HG02763 (cell line): Measurements from ENCODE around the gene DCTN2.
"Not testable (repeated sequence)": the region's sequence is repeated elsewhere in the genome, so short reads cannot be mapped to it uniquely, and the experiment has no call there.

Experiments
- ATAC-seq: cut with Tn5 transposase; IDR thresholded peaks from one replicate; pipeline ENCODE4 v1.9.1; 2021; ENCODE audit warnings: mild to moderate bottlenecking, moderate library complexity; ENCODE audit not compliant: unreplicated experiment

The DCTN2 gene

DNA sequence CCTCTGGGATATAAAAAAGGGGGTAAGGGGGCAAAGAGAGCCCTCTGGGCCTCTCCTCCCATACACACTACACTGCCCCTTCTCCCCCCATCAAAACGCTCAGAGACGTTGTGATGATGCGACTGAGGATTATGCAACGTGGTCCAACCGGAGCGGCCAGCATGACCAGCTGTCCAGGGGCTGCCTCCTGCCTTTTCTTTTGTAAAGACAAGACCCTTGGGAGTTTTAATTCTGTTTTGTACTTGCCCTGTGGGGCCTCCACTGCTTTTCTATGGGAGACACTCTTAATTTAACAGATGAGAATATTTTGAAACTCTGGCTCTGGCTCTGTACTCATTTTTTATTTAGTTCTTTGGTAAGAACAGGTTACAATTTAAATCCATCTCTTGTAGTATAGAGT, 17.2 kb downstream of the DCTN2 start:
- ATAC-seq, result no peak

DNA sequence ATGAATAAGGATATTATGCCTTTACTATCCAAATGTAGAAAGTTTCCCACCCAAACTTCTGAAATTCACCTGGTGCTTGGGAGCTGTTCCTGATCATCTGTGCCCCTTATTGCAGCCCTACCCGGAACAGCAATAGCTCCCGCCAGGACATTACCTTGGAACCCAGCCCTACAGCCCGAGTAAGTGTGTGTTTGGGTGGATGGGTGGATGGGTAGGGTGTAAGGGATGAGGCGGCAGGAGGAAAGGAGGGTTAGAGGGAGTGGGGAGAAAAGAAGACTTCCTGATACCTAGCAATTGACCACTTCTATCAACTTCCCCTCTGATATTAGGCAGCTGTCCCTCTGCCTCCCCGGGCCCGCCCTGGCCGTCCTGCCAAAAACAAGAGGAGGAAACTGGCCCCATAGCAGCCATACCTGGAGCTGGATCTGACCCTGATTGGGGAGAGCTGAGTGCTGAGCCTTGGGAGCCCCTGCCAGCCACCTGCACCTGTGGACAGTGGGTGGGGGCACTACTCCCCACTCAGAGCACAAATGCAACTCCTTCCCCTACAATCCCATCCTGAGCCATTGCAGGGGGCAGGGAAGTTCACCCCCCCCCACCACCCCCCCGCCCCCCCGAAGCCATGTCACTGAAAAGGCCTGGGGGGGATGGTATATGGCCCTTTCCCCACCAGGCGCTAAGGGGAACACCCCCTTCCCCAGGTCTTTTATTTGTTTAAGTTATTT, 18.0 kb downstream of the DCTN2 start:
- no peak for ATAC-seq

DNA sequence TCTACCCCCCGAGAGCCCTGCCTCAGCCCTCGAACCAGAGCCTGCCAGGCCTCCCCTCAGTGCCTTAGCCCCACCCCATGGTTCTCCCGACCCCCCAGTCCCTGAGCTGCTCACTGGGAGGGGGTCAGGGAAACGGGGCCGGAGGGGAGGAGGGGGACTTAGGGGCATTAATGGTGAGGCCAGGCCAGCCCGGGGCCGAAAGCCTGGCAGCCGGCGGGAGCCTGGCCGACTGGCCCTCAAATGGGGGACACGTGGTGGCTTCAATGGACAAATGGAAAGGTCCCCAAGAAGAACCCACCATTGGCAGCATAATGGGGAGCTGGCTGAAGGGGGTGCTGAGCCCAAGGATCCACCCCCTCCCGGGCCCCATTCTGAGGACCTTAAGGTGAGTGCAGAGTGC, 18.8 kb downstream of the DCTN2 start:
- no peak for ATAC-seq

DNA sequence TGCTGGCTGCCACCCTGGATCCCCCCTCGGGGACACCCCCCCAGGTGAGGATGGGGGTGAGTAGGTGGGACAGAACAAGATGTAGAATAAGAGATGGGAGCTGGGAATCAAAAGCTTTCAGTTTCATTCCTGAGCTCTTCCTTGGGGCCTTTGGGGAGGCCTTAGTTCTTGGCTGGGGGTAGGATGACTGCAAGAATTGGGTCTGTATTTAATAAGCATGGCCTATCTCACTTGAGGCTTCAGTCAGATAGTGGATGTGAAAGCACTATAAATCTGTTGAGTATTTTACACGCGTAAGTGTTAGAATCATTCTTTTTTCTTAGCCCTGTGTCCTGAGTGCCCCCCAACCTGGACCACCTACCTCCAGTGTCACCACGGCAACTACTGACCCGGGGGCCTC, 19.8 kb downstream of the DCTN2 start:
- ATAC-seq, result no peak

DNA sequence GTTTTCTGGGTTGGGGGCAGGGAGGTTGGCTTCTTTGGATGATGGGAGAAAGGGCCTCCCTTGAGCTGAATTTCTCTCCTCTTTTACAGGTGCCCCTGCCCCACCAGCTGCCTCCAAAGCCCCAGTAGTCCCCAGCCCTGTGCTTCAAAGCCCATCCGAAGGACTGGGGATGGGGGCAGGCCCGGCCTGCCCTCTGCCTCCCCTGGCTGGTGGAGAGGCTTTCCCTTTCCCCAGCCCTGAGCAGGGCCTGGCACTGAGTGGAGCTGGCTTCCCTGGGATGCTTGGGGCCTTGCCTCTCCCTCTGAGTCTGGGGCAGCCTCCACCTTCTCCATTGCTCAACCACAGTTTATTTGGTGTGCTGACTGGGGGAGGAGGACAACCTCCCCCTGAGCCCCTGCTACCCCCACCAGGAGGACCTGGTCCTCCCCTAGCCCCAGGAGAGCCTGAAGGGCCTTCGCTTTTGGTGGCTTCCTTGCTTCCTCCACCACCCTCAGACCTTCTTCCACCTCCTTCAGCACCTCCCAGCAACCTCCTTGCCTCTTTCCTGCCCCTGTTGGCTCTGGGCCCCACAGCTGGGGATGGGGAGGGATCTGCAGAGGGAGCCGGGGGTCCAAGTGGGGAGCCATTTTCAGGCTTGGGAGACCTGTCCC, 20.4 kb downstream of the DCTN2 start:
- no peak for ATAC-seq

DNA sequence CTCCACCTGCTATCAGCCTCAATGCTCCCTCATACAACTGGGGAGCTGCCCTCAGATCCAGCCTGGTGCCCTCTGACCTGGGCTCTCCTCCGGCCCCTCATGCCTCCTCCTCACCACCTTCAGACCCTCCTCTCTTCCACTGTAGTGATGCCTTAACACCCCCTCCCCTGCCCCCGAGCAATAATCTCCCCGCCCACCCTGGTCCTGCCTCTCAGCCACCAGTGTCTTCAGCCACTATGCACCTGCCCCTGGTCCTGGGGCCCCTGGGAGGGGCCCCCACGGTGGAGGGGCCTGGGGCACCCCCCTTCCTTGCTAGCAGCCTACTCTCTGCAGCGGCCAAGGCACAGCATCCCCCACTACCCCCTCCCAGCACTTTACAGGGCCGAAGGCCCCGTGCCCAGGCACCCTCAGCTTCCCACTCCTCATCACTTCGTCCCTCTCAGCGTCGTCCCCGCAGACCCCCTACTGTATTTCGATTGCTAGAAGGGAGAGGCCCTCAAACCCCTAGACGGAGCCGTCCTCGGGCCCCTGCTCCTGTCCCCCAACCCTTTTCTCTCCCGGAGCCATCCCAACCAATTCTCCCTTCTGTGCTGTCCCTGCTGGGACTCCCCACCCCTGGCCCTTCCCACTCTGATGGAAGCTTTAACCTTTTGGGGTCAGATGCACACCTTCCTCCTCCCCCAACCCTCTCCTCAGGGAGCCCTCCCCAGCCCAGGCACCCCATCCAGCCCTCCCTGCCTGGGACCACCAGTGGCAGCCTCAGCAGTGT, 21.2 kb downstream of the DCTN2 start:
- ATAC-seq, result no peak

DNA sequence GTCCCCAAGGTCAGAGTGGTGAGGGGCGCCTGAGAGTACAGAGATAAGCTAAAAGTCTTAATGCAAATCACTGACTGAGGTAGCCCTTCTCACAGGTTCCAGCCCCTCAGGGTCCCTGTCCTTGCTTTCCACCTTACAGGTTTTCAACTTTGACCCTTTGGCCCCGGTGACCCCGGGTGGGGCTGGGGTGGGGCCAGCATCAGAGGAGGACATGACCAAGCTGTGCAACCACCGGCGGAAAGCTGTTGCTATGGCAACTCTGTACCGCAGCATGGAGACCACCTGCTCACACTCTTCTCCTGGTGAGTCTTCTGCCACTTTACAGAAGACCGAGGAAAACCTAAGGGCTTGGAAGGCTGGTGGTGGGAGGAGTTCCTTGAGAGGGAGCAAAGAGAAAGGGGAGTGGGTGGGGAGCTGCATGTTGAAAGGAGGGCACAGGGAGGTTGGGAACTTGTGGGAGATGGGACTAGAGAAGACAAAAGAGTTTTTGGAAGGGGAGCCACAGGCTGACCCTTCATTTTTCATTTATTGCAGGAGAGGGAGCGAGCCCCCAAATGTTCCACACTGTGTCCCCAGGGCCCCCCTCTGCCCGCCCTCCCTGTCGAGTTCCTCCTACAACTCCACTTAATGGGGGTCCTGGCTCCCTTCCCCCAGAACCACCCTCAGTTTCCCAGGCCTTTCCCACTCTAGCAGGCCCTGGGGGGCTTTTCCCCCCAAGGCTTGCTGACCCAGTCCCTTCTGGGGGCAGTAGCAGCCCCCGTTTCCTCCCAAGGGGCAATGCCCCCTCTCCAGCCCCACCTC, 22.0 kb downstream of the DCTN2 start:
- no peak for ATAC-seq

DNA sequence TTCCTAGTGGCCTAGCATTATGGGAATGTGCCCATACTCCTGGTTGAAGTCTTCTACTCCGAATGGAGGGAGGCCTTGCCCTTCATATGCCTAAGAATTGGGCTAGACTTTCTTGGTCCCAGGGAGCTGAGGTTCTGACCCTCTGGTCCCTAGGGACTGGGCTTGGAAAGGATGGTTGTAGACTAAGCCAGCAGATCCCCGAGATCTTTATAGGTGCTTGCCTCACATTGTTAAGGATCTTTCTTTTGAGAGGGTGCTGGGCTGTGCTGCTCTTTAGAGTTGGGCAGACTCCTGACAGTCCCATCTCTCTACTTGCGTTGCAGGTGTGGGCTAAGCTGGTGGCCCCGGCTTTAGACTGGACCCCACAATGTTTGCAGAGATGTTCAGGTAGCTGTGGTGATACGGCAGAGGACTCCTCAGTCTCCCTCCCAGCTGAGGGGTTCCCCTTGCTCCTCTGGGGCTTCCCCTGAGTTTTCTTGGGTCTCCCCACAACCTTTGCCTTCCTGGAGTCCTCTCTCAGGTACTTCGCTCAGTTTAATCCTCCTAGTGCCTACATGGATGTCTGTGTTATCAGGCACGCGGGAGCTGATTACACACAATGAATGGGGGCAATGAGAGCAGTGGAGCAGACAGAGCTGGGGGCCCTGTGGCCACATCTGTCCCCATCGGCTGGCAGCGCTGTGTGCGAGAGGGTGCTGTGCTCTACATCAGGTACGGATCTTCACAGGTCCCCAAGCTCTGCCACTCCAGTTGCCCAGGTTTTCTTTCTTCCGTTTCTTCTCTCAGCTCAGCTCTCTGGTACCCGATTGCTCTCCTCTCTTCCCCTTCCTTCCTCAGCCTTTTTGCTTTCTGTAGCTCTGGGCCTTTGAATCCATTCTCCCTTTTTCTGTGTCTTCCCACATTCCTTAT, 23.0 kb downstream of the DCTN2 start:
- ATAC-seq, result no peak

DNA sequence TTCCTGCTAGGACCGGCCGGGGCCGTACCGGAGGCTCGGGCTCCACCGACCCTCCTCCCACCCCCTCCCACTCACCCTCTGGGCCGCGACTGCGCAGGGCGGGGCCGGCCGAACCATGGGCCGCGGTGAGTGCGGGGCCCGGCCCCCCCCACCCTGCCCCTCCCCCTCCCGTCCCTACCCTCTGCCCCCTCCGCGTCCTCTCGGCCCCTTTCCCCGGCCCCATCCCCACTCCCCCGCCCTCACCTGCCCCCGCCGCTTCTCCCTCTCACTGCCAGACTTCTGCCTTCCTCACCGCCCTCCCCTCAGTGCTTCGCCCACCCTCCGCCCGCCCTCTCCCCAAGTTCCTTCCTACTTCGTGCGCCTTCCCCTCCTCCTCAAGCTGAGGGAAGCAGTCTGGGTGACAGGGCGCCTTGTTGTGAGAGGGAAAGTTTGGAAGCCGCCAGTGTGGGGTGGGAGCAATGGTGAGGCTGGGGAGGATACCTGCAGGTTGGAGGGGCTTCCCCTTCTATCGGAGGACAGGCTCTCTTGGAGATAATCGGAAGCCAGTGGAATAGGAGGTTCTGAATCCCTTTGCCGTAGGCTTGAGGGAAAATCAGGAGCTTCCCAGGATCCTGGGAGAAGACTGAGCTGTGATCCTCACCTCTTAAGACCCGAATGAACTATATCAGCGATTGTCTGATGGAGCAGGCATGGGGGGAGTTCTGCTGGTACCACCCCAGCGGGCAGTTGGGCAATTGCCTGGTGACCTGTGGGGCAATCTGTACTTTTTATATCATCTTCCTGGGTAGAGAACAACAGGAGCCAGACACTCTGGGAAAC, 23.9 kb downstream of the DCTN2 start:
- no peak for ATAC-seq

DNA sequence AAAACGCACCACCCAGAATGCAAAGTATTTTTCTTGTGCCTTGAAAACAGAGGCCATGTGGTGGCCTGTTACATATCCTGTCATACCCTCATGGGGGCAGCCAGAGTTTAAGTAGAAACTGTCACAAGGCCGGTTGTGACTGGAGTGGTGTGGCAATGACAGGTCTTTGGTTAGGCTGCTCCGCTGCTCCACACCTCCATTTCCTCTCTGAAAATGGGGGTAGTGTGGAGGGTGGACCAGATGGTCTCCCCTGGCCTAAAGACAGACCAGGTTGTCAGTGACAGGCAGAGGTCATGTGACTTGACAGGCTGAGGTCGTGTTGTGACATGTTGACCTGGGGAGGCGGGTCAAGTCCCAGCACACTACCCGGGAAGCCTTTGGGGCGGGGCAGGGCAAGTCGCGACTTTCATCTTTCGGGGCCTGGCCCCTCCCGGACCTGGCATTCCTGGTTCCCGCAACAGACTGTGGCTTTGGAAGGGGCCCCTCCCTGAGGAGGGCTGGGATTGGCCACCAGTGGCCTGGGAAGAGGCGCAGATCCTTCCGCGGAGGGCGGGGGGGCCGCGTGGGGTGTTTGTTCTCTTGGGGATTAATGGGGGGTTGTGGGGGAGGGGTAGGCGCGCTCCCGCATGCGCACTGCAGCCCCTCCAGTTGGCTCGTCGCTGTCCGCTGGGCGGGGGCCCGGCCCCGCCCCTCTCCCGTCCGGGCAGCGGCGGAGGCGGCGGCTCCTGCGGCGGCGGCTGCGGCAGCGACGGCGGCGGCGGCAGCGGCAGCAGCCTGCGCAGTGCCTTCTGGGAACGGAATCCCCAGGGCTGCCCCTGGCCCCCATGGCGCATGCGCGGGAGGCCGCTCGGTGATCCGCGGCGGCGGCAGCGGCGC, 24.7 kb downstream of the DCTN2 start, which contains the start of gene MBD6:
Gene MBD6, plus strand, starts transcription at position 814 of the 876 bp plus-strand sequence. CDS start 1,480 bp downstream, outside the sequence.
- ATAC-seq, result peak; percentile 39

DNA sequence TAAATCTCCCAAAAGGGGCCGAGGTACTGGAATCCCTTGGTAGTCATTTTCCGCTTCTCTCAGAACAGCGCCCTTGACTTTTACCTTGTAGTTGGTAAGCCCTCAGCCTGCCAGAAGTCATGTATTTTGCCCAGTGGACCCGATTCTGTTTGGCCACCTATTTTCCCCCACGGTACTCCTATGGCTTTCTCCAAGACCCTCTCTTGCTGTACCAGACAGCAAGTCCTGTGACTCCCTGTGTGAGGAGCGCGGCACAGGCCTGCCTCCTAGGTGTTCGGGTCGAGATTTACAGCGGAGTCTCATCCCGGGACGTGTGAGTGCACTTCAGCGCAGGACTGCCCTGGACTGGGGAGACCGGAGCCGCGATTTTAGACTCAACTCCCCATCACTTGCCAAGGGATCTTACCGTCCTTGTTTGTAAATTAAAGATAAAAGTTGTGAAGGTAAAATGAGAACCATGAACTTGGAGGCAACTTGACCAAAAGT, 25.4 kb downstream of the DCTN2 start:
- no peak for ATAC-seq

DNA sequence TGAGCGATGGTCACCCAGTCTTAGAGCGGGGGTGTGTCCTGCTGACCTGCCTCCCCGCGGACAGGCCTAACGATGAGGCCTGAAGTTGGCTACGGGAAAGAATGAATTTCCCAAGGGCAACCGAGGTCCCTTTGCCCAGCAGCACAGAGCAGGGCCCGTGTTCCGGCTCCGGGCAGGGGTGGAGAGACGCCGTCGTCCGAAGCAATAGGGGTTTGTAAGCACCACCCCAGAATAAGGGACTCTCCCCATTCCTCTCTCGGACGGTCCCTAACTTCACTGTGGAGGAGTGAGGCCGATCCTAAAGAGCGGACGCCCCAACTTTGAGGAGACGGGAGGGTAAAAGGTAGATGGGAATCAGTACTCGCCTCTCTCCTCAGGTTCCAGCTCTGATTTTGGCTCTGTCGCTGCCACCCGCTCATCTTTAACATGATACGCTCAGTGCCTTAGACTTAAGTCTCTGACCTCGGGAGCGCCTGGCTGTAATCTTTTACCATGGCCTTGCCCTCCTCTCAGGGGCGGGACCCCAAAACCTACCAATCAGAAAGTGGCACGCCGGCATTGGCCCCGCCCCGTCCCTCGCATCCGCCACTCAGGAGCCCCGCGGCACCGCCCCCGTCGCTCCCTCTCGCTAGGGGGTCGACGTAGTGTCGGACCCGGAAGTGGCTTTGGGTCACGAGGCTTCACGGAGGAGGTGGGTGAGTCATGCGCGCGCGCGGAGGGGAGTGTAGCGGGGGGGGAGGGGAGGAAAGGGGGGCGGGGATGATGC, 26.8 kb downstream of the DCTN2 start, which contains the start of gene DDIT3:
Gene DDIT3, minus strand, starts transcription at position 462 of the 766 bp plus-strand sequence. CDS start 3,108 bp downstream, outside the sequence.
- ATAC-seq, result peak; percentile 69

DNA sequence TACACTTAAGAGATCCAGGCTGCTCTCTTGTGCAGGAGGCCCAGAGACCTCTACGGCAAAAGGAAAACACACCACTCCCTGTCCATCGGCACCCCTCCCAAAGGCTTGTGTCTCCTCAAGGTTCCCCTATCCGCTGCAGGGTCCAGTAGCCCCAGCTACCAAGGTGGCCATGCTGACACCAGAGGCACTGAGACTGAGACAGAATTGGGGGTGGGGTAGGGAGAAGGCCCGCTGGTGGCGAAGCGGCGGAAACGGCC, 27.3 kb downstream of the DCTN2 start:
- ATAC-seq, result no peak

DNA sequence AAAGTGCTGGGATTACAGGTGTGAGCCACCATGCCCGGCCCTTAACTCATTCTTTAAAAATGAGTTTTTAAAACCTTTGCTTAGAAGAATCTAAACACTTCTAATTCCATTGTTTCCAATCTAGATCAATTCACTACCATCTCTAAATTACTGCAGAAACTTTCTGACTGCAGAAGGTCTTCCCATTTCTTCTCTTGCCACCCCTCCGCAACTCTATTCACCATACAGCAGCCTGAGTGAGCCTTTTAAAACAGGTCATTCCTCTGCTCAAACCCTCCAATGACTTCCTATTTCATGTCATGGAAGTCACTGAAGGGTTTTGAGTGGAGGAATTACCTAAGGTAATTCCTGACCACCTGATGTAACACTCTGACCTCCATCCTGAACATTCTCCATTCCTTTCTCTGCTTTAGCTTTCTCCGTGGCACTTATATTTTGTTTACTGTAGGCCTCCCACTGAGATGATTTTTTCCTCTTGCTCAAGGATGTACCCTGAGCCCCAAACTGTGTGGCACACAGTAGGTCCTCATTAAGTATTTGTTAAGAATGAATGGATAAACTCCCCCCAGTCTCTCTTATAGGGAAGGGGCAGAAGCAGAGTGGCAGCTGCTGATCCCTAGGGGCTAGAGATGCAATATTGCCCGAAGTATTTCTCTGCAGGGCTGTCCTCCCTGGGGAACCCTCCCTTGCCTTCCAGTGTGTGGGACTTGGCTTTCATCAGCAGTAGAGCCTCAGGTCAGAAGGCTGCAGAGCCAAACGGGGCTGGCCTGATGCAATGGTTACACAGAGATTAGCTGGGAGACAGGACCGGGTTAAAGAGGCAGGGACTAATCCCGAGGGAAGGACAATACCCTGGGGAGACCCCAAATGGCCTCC, 27.8 kb downstream of the DCTN2 start:
- ATAC-seq, result no peak

DNA sequence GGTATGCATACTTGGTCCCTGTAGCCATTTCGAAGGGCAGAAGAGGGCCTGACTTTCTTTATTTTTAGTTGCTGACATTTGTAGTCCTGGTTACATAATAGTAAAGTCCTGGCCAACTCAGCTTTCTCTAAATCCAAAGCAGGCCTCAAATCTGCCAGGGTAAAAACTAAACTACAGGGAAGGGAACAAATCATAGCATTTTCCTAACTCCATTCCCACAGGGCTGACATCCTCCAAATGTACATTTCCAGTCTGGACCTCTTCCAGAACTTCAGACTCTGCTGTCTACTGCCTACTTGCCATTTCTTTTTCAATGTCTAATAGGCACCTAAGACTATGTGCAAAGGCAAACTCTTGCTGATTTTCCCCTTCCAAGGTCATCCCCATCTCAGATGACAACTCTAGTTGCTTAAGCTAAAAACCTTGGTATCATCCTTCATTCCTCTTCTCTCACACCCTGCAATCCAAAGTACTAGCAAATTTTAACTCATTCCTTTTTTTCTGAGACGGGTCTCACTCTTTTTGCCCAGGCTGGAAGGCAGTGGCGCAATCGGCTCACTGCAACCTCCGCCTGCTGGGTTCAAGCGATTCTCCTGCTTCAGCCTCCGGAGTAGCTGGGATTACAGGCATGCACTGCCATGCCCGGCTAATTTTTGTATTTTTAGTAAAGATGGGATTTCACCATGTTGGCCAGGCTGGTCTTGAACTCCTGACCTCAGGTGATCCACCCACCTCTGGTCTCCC, 28.6 kb downstream of the DCTN2 start:
- ATAC-seq, result no peak

DNA sequence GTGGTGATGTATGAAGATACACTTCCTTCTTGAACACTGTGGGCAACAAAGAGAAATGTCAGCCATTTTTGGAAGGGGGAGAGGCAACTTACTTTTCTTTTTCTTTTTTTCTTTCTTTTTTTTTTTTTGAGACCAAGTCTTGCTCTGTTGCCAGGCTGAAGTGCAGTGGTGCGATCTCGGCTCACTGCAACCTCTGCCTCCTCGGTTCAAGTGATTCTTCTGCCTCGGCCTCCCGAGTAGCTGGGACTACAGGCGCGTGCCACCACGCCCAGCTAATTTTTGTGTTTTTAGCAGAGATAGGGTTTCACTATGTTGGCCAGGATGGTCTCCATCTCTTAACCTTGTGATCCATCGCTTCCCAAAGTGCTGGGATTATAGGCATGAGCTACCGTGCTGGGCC, 29.3 kb downstream of the DCTN2 start:
- not testable (repeated sequence) for ATAC-seq
